Stimulated activated CD4-positive, alpha-beta T cell treated with anti-CD3 and anti-CD28 coated beads, Interleukin-15, amount 100 ng/mL, for 48 hours (primary cell): ENCODE measurements around the gene TSPAN13.
"Not testable (repeated sequence)": the region's sequence is repeated elsewhere in the genome, so short reads cannot be mapped to it uniquely, and the experiment has no call there.

Experiments used
- DNase-seq, 2 donors: peaks; one replicate each; pipeline ENCODE4 v3.0.0-alpha.2; 2020; ENCODE audit warnings: low read depth in 2 of 2

The TSPAN13 gene

GRCh38 chr7:16740996-16741395 is 12.6 kb upstream of the TSPAN13 start:
- no peak for DNase-seq

- no peak for DNase-seq
These were observed 11.9 kb upstream of the TSPAN13 start for GRCh38 chr7:16741676-16742075.

DNA sequence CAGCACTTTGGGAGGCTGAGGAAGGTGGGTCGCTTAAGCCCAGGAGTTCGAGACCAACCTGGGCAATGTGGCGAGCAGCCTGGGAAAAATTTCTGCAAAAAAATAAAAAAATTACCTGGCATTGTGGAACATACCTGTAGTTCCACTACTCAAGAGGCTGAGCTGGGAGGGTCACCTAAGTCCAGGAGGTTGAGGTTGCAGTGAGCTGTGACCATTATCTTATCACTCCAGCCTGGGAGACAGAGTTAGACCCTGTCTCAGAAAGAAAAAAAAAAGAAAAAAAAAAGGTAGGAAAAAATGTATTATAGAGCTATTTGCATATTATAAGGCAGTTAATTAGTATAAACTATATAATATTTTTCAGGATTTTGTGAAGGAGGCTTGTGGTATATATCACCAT is 11.0 kb upstream of the TSPAN13 start:
- no peak for DNase-seq

DNA sequence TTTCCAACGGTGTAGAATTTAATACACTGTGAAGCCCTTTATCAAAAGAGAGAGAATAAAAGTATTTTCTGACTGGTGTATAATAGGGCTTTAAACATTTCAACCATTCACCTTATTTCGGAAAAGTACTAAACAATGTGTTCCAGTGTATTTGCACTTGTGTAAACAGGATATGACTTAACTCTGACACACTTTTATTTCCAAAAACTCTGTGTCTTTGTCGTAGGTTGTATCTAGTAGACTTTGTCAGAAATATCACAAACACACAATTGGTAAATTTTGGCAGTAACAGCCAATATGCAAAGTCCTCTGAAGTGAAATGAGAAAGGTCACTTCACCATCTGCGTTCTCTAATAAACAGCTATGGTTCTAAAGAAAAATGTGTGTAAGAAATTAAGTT is 10.3 kb upstream of the TSPAN13 start:
- no peak for DNase-seq

DNA sequence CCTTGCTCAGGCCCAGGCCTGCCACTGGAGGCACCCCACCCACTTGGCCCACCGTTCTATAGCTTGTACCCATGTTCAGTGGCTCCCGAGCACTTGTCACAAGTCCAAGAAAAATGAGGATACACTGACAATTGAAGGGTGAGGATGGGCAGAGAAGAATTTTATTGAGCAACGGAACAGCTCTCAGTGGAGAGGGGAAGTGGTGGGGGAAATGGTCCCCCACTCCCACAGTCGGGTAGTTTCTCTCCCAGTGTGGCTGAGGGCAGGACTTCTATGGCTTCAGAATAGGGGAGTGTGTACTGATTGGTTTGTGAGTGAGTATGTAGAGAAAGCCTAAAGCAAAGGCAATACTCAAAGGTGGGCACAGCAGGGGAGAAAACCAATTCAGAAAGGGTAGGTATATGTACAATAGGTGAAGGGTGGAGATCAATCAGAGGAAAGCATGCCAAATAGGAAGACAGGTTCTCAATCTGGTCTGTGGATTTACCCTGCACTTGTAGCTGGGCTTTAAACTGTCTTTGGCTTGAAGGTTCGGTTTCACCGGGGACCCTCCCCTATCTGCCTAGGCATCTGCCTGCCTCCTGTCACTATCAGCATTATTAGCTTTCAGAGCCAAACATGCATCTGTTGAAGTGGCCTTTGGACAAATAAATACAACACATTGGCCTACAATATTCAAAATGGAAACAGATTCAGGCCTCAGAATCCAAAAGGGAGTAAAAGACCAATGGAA is 8.9 kb upstream of the TSPAN13 start:
- DNase-seq, result no peak

DNA sequence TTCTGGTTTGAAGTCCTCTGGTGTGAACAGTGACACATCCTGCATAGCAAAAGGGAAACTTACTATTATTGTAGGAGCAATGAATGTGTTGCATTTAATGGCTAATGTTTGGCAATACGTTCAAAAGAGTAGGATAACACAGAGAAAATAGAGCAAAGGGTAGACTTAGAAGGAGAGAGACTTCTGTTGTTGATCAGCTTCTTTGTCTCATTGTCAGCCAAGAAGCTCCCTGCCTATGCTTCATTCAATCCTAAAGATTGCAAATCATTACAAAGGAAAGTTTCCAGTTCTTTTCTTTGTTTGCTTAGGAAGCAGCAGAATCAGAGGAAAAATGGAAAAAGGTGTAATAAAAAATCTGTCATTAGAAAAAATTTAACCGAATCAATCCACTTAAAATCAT is 7.9 kb upstream of the TSPAN13 start:
- no peak for DNase-seq

- no peak for DNase-seq
These were observed 6.5 kb upstream of the TSPAN13 start for GRCh38 chr7:16747102-16747501.

DNA sequence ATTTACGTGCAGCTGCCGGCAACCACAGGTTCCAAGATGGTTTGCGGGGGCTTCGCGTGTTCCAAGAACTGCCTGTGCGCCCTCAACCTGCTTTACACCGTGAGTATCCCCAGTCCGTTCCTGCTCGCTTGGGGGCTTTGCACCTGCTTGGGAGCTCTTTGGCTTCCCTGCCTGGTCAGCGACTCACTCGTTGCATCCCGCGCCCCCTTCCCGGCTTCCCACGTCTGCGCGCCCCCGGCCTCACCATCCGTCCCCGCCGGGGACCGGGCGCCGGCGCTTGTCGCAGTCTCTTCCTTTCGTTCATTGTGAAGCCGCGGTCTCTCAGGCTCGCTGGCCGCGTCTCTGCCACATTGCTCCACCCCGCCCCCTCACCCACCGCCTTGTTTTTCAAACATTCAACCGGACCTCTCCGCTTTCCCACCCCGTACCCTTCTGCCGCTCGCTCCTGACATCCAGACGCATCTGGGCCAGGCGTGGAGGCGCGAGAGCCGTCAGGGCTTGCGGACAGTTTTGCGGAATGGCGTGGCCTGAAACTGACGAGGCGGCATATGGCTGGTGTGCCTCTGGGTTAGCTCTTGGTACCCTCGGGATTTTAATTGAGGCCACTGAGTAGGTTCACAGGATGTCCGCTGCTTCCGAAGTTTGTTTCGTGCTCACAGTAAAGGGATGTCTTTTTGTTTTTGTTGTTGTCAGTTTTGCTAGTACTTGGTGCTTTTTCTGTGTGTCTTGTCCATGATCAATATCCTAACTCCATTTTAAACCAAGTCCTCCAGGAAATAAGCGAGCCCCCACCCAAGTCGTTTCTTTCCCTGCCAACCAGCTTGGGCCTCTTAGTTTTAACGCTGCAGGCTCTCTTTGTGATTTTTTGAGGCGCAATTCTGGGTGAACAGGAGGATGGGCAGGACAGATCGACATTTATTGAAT is 639 bp downstream of the TSPAN13 start:
- DNase-seq, result no peak

GRCh38 chr7:16754856-16755317 is 1.3 kb downstream of the TSPAN13 start:
- DNase-seq, result no peak

DNA sequence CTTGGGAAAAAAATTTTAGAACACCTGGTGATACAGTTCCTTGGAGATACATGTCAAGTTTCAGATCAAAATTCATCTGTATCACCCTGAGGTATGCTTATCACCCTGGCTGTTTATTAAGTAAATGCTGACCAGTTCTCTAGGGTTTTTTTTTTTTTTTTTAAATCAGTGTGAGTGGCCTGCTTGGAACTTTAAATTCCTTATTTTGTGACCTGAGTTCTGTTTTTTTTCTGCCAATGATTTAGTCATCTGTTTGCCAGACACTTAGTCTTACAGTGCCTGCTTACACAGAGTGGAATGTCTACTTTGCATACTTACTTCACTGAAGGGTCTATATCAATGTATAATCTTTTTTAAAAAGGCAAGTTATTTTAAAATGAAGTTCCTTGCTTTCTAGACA is 1.8 kb downstream of the TSPAN13 start:
- no peak for DNase-seq

- no peak for DNase-seq
These were observed 4.5 kb downstream of the TSPAN13 start for GRCh38 chr7:16758036-16758435.

DNA sequence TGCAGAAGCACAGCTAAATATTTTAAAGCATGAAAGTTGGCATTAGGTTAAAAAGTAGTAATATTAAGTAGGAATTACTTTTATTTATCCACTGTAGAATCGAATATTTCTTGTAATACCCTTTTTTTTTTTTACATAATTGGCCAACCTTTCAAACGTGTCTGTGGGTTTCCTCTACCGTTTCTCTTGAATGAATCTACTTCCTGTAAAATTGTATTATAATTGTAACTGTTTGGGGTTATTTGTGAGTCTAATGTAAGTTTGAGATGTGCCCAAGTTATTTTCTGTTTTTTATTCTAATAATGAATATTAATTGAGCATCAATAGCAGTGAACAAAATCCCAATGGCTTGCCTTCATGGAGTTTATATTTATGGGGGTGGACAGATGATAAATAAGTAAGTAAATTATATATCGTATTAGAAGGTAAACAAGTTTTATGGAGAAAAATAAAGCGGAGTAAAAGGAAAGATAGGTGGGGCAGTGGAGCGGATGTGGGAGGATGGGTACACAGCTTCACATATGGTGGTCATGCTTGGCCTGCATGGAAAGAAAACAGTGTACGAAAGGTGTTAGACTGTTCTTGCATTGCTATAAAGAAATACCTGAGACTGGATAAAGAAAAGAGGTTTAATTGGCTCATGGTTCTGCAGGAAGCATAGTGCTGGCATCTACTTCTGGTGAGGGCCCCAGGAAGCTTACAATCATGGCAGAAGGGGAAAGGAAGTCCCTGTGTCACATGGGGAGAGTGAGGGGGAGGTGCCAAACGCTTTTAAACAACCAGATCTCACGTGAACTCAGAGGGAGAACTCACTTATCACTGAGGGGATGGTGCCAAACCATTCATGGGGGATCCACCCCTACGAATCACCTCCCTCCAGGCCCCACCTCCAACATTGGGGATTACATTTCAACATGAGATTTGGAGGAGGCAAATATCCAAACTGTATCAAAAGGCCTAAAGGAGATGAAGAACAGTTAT is 5.4 kb downstream of the TSPAN13 start:
- DNase-seq, result no peak

DNA sequence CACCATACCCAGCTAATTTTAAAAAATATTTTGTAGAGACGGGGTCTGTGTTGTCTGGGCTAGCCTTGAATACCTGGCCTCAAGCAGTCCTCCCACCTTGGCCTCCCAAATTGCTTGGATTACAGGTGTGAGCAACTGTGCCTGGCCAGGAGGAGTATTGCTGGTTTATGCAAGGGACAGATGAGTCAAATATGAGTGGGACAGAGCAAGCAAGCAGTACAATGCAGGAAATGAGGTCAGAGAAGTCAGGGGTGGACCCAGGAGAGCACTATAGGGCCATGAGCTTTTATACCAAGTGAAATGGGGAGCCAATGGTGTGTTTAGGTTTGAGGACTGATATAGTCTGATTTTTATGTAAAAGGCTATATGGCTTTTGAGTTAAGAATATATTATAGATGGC is 6.3 kb downstream of the TSPAN13 start:
- DNase-seq, result no peak

- no peak for DNase-seq
These were observed 8.6 kb downstream of the TSPAN13 start for GRCh38 chr7:16762177-16762576.

- no peak for DNase-seq
These were observed 11.4 kb downstream of the TSPAN13 start for GRCh38 chr7:16764942-16765341.

DNA sequence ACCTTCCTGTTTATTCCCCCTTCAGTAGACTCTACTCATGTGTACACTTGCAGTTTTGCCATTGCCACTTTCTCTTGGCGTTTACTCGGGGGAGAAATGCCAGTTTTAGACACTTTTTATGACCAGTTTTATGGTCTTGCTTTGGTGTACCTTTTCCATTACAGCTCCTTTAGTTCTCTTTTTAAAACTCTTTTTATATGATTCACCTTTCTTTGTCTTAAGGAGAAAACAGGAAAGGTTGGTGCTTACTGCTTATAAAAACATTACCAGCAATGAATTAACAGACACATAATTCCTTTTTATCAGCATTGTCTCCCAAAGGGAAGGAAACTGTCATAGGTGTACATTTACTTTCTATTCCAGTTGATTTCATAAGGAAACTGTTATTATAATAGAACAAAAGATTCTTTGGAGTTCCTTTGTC is 11.9 kb downstream of the TSPAN13 start:
- no peak for DNase-seq

- not testable (repeated sequence) for DNase-seq
These were observed 16.4 kb downstream of the TSPAN13 start for GRCh38 chr7:16769994-16770393.

DNA sequence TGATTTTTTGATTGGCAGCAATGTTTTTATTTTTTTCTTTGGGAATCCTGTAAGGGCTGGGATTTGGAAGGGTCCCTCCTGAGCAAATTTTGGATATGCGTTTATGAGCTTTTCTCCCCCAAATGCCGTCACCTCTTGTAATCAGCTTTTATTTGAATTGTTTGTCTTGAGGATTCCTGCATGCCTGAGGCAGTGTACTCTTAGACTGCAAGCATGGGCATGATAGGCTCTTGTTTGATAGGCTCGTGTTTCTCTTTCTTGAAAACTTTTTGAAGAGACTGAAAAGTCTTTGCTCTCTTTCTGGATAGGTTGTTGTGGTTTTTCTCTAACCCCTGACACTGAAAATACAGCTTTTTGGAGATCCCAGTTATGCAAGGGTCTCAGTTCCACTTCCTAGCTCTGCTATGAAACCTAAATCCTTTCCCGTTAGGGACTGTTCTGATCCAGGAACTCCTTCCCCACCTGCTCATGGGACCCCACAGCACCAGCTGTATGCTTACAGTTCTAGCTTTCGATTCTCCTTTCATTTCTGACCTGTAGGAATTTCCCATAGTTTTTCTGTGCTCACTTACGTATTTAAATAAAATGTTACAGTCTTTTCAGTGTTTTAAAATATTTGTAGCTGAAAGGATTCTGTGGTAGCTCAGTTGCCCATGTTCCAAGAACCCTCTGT is 17.2 kb downstream of the TSPAN13 start:
- DNase-seq, result no peak

GRCh38 chr7:16773326-16773725 is 19.8 kb downstream of the TSPAN13 start:
- no peak for DNase-seq

DNA sequence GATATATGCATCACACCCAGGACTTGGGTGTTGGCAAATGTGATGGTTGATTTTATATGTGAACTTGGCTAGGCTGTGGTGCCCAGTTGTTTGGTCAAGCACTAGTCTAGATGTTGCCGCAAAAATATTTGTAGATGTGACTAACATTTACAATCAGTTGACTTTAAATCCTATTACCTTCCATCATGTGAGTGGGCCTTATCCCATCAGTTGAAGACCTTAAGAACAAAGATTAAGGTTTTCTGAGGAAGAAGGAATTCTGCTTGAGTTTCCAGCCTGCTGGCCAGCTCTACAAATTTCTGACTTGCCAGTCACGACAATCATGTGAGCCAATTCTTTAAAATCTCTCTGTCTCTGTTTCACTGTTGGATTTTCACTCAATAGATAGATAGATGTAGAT is 20.3 kb downstream of the TSPAN13 start:
- no peak for DNase-seq

GRCh38 chr7:16774294-16774693 is 20.7 kb downstream of the TSPAN13 start:
- no peak for DNase-seq
